Activated B cell treated with CpG ODN at 0.5 μM for 24 hours (primary cell): ENCODE results near the gene CCP110. TPM values are rescaled to one million over a fixed set of nuclear protein-coding genes. Genes with fewer than 3 reads are reported as not detected.

Source experiments
- ATAC-seq: fragments of 200-7000 bp; cut with Tn5 transposase; one replicate; pipeline ENCODE4 v1.10.0; 2021; ENCODE audit warnings: low read depth, mild to moderate bottlenecking, moderate library complexity
- CTCF ChIA-PET: fragments of 350-600 bp; sonication (Branson Sonifier 250); formaldehyde crosslinking; loops from one replicate; lab custom pipeline; 2021; ENCODE audit warnings: antibody characterized with exemption; lab: Charles Lee
- POLR2A ChIA-PET: fragments of 350-600 bp; sonication (Branson Sonifier 250); formaldehyde crosslinking; loops from one replicate; lab custom pipeline; 2021; ENCODE audit warnings: antibody characterized with exemption; lab: Charles Lee
- DNase-seq: peaks from one replicate; pipeline ENCODE4 v3.0.0; 2022
- H3K27ac Mint-ChIP-seq: one replicate; pipeline ENCODE4 v1.8.0; 2020; ENCODE audit warnings: mixed read lengths
- H3K27me3 Mint-ChIP-seq: one replicate; pipeline ENCODE4 v1.8.0; 2021; ENCODE audit warnings: mixed read lengths
- H3K36me3 Mint-ChIP-seq: one replicate; pipeline ENCODE4 v1.8.0; 2021; ENCODE audit warnings: low read depth, mixed read lengths
- H3K4me1 Mint-ChIP-seq: one replicate; pipeline ENCODE4 v1.8.0; 2021; ENCODE audit warnings: mixed read lengths
- H3K4me3 Mint-ChIP-seq: one replicate; pipeline ENCODE4 v1.8.0; 2020; ENCODE audit warnings: mild to moderate bottlenecking, mixed read lengths
- H3K9me3 Mint-ChIP-seq: one replicate; pipeline ENCODE4 v1.8.0; 2020; ENCODE audit warnings: mixed read lengths
- CTCF ChIP-seq: fragments of 200-600 bp; IDR thresholded peaks from one replicate; pipeline ENCODE4 v1.8.0; 2022; ENCODE audit warnings: antibody characterized with exemption, mild to moderate bottlenecking
- intact Hi-C: fragments of 100-400 bp; cut with micrococcal nuclease; formaldehyde crosslinking; loops from one replicate; pipeline ENCODE4 v1.15.1; 2024
- total RNA-seq: library from RNA; stranded (reverse); gene quantifications from 2 replicates; pipeline ENCODE4 v1.2.3, GENCODE V29; 2022

The CCP110 gene
- total RNA-seq, 1 donor from 2014 or later = 12.7 TPM

- Mint-ChIP-seq H3K4me3 (no peak overlapping the region), H3K4me1 (no peaks in the 10 kb centered on the region), H3K27ac (no peak overlapping the region), H3K36me3 (peaks cover 75% of the 10 kb centered on the region), H3K27me3 (no peaks in the 10 kb centered on the region), H3K9me3 (peaks cover 2% of the 10 kb centered on the region)
- ChIA-PET CTCF (no interaction called here), POLR2A (no interaction called here)
- TF ChIP-seq CTCF = no peak
- no peak for DNase-seq
- ATAC-seq = no peak
- intact Hi-C loops = no loop called here
Observed at GRCh38 chr16:19574615-19575014, 50.9 kb downstream of the CCP110 start.

DNA sequence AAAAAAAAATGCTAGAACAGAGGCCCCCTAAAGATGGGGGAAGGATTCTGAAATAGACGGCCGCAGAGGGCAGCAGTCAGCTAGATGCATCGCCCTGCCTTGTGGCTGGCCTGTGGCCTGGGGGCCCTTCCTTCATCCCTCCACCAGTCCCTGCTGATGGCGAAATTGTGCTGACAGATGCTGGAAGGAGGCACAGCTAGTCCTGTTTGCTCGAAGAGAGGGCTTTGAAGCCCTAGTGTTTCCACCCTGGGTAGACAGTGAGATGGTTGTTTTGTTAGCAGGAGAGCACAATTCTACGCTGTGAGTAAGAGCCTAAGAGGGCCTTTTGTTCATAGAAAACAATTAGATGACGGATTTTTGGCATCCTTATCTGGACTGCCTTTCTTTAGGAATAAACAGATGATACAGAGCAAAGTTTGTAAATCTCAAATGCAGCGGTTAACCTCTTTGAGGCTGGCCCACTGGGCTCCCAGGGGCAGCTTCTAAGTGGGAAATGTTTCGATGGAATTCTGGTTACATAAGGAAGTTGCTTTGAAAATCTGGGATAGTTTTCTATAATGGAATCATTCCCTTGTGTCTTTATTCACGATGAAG, 54.7 kb downstream of the CCP110 start:
- no peak for DNase-seq
- Mint-ChIP-seq H3K36me3 (peaks cover 87% of the 10 kb centered on the region), H3K4me1 (no peaks in the 10 kb centered on the region), H3K4me3 (no peak overlapping the region), H3K27me3 (no peaks in the 10 kb centered on the region), H3K9me3 (peaks cover 11% of the 10 kb centered on the region), H3K27ac (no peak overlapping the region)
- ATAC-seq = no peak
- intact Hi-C loops = no loop called here
- ChIA-PET POLR2A (no interaction called here), CTCF (no interaction called here)
- TF ChIP-seq CTCF = no peak

- H3K36me3 Mint-ChIP-seq = peaks cover 93% of the 10 kb centered on the region
- DNase-seq (no peak), ATAC-seq (no peak)
- H3K4me1 Mint-ChIP-seq = peaks cover 9% of the 10 kb centered on the region
- CTCF ChIA-PET = no interaction called here
- H3K27ac Mint-ChIP-seq = no peak overlapping the region
- no peak for TF ChIP-seq CTCF
- peaks cover 14% of the 10 kb centered on the region for H3K9me3 Mint-ChIP-seq
- intact Hi-C loops = no loop called here
- H3K27me3 Mint-ChIP-seq = no peaks in the 10 kb centered on the region
- POLR2A ChIA-PET = no interaction called here
- H3K4me3 Mint-ChIP-seq = no peak overlapping the region
Observed at GRCh38 chr16:19582050-19582831, 58.5 kb downstream of the CCP110 start.

GRCh38 chr16:19583665-19584300, 60.0 kb downstream of the CCP110 start:
- POLR2A ChIA-PET = interaction anchor here (0.6 kb wide), 1 partner anchor 15 kb away, joined by 5 read pairs; no protein-coding TSS in a partner anchor
- DNase-seq = no peak
- Mint-ChIP-seq H3K4me1 (peaks cover 9% of the 10 kb centered on the region), H3K27me3 (no peaks in the 10 kb centered on the region), H3K4me3 (no peak overlapping the region), H3K27ac (no peak overlapping the region), H3K36me3 (peaks cover 84% of the 10 kb centered on the region), H3K9me3 (peaks cover 14% of the 10 kb centered on the region)
- TF ChIP-seq CTCF = no peak
- CTCF ChIA-PET = interaction anchor here (1.0 to 1.1 kb wide), 3 partner anchors 9 to 22 kb away, joined by 3 to 4 read pairs (median 3); no protein-coding TSS in a partner anchor
- intact Hi-C loops = loop anchor here (1.0 kb wide), 1 partner anchor 303 kb away; no protein-coding TSS in a partner anchor
- ATAC-seq = no peak

GRCh38 chr16:19588661-19589060, 64.9 kb downstream of the CCP110 start:
- TF ChIP-seq CTCF = no peak
- Mint-ChIP-seq H3K4me3 (no peak overlapping the region), H3K9me3 (peaks cover 3% of the 10 kb centered on the region), H3K4me1 (peaks cover 7% of the 10 kb centered on the region), H3K27ac (no peak overlapping the region), H3K27me3 (no peaks in the 10 kb centered on the region), H3K36me3 (peaks cover 71% of the 10 kb centered on the region)
- CTCF ChIA-PET = no interaction called here
- ATAC-seq = no peak
- no peak for DNase-seq
- intact Hi-C loops = no loop called here
- POLR2A ChIA-PET = no interaction called here
